ENCODE results near the gene BBX. TPM values are rescaled to one million over a fixed set of nuclear protein-coding genes. Genes with fewer than 3 reads are reported as not detected.

BBX gene
- total and polyA plus RNA-seq, 2 donors from 2014 or later, result 8.1 to 85.8 TPM

DNA sequence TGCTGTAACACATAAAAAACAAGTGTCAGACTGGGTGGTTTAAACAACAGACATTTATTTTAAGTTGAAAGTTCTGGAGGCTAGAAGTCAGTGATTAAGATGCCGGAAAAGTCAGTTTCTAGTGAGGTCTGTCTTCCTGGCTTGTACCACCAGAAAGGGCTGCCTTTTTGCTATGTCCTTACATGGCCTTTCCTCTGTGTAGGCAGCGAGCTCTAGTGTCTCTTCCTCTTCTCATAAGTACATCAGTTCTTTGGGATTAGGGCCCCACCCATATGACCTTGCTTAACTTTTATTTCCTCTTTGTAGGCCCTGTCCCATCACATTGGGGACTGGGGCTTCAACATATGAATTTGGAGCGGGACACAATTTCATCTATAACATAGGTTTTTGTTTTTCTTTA is 128.0 kb downstream of the BBX start:
- Histone ChIP-seq H3K36me3 (ENCODE audit: control insufficient read depth in 2 of 3, insufficient read depth in 3 of 3, low read length in 3 of 3) (no peaks in the 10 kb centered on the region), H3K27me3 (ENCODE audit: control insufficient read depth, insufficient read depth, low read length) (no peaks in the 10 kb centered on the region), H3K9ac (ENCODE audit: low read length in 3 of 3) (no peak overlapping the region), H3K27ac (ENCODE audit: low read depth in 2 of 2, low read length in 2 of 2) (no peak overlapping the region), H3K9me3 (ENCODE audit: control insufficient read depth in 2 of 3, insufficient read depth in 1 of 3, low read length in 3 of 3) (no peaks in the 10 kb centered on the region), H3K4me3 (ENCODE audit: low read length in 3 of 3) (no peak overlapping the region), H3K4me1 (ENCODE audit: control insufficient read depth in 2 of 3, insufficient read depth in 2 of 3, low read depth in 1 of 3, low read length in 3 of 3) (no peaks in the 10 kb centered on the region)
- FAIRE-seq (no peak), DNase-seq (no peak)
- TF ChIP-seq, protein P1, sequence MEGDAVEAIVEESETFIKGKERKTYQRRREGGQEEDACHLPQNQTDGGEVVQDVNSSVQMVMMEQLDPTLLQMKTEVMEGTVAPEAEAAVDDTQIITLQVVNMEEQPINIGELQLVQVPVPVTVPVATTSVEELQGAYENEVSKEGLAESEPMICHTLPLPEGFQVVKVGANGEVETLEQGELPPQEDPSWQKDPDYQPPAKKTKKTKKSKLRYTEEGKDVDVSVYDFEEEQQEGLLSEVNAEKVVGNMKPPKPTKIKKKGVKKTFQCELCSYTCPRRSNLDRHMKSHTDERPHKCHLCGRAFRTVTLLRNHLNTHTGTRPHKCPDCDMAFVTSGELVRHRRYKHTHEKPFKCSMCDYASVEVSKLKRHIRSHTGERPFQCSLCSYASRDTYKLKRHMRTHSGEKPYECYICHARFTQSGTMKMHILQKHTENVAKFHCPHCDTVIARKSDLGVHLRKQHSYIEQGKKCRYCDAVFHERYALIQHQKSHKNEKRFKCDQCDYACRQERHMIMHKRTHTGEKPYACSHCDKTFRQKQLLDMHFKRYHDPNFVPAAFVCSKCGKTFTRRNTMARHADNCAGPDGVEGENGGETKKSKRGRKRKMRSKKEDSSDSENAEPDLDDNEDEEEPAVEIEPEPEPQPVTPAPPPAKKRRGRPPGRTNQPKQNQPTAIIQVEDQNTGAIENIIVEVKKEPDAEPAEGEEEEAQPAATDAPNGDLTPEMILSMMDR (IDR thresholded peaks at IDR 0.05; ENCODE audit: borderline replicate concordance, extremely low read depth, insufficient read depth), result no peak
- intact Hi-C loops (cut with DNase I), result no loop called here

DNA sequence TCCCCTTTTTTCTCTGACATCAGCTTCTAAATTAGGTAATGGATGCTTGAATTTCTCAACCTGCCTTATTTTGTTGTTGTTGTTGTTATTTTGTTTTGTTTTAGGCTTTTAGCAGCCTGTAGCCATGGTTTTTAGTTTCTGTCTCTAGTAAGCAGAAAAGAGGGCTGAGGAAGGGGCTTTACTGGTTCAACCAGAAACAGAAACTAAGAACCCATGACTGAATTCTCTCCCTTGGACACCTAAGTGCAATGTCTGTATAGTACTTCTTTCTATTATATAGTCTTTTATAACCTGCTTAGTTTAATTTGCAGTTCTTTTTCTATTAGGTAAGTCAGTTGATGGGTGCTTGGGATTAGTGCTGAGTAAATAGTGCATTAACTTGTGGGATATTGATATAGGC is 129.0 kb downstream of the BBX start:
- TF ChIP-seq, protein P1 (IDR thresholded peaks at IDR 0.05; ENCODE audit: borderline replicate concordance, extremely low read depth, insufficient read depth), result no peak

DNA sequence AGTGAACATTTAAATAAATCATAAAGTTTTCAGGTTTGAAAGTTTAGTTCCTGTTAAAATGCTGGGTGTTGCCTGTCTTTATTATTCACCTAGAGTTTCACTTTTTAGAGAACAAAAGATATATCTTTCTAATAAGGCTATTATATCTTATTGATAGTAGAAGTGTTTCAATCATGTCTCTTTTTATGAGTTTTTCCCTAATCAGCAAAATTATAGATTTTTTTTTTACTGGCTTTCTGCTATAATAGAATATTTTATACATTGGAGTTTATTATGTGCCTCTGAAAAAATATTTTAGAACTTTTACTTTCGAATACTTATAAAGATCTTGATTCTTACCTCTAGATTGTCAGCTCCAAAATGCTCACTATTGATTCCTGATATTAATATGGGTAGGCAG is 131.5 kb downstream of the BBX start:
- Histone ChIP-seq H3K27ac (ENCODE audit: low read depth in 2 of 2, low read length in 2 of 2) (no peak overlapping the region), H3K9ac (ENCODE audit: low read length in 3 of 3) (no peak overlapping the region), H3K4me3 (ENCODE audit: low read length in 3 of 3) (no peak overlapping the region), H3K27me3 (ENCODE audit: control insufficient read depth, insufficient read depth, low read length) (no peaks in the 10 kb centered on the region), H3K36me3 (ENCODE audit: control insufficient read depth in 2 of 3, insufficient read depth in 3 of 3, low read length in 3 of 3) (no peaks in the 10 kb centered on the region), H3K9me3 (ENCODE audit: control insufficient read depth in 2 of 3, insufficient read depth in 1 of 3, low read length in 3 of 3) (no peaks in the 10 kb centered on the region), H3K4me1 (ENCODE audit: control insufficient read depth in 2 of 3, insufficient read depth in 2 of 3, low read depth in 1 of 3, low read length in 3 of 3) (no peaks in the 10 kb centered on the region)
- FAIRE-seq (peak; percentile 52), DNase-seq (no peak)
- intact Hi-C loops (cut with DNase I), result no loop called here
- TF ChIP-seq, protein P1 (IDR thresholded peaks at IDR 0.05; ENCODE audit: borderline replicate concordance, extremely low read depth, insufficient read depth), result no peak

More for the DNA sequence above, 129.0 kb downstream of the BBX start:
- Histone ChIP-seq H3K9me3 (ENCODE audit: control insufficient read depth in 2 of 3, insufficient read depth in 1 of 3, low read length in 3 of 3) (no peaks in the 10 kb centered on the region), H3K36me3 (ENCODE audit: control insufficient read depth in 2 of 3, insufficient read depth in 3 of 3, low read length in 3 of 3) (no peaks in the 10 kb centered on the region), H3K27me3 (ENCODE audit: control insufficient read depth, insufficient read depth, low read length) (no peaks in the 10 kb centered on the region), H3K9ac (ENCODE audit: low read length in 3 of 3) (no peak overlapping the region), H3K4me1 (ENCODE audit: control insufficient read depth in 2 of 3, insufficient read depth in 2 of 3, low read depth in 1 of 3, low read length in 3 of 3) (no peaks in the 10 kb centered on the region), H3K27ac (ENCODE audit: low read depth in 2 of 2, low read length in 2 of 2) (no peak overlapping the region), H3K4me3 (ENCODE audit: low read length in 3 of 3) (no peak overlapping the region)
- DNase-seq (no peak), FAIRE-seq (no peak)
- intact Hi-C loops (cut with DNase I), result no loop called here

DNA sequence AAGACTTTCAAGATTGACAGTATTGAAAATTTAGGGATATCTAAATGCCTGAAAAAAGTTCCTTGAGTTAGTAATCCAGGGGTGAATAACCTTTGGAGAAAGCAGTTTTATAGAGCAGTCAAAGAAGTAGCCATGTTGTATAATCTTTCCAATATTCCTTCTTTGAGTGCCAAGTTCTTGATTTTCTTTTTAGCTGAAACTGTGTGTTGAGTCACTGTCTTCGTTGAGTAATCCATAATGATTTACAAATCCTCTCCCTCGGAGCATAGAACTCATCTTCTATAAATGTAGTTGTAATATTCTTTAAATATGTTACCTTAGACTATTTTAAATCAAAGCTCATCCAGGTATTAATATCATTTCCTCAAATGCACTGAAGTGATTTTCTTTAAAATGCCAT is 135.2 kb downstream of the BBX start:
- DNase-seq (no peak), FAIRE-seq (no peak)
- H3K4me1 ChIP-seq (ENCODE audit: control insufficient read depth in 2 of 3, insufficient read depth in 2 of 3, low read depth in 1 of 3, low read length in 3 of 3), result peaks cover 0 to 6% (median 0%) of the 10 kb centered on the region in 3 donors
- TF ChIP-seq, protein P1 (IDR thresholded peaks at IDR 0.05; ENCODE audit: borderline replicate concordance, extremely low read depth, insufficient read depth), result no peak
- no peaks in the 10 kb centered on the region for H3K9me3 ChIP-seq (ENCODE audit: control insufficient read depth in 2 of 3, insufficient read depth in 1 of 3, low read length in 3 of 3)
- intact Hi-C loops (cut with DNase I), result no loop called here
- H3K4me3 ChIP-seq (ENCODE audit: low read length in 3 of 3), result no peak overlapping the region
- H3K27me3 ChIP-seq (ENCODE audit: control insufficient read depth, insufficient read depth, low read length), result no peaks in the 10 kb centered on the region
- no peaks in the 10 kb centered on the region for H3K36me3 ChIP-seq (ENCODE audit: control insufficient read depth in 2 of 3, insufficient read depth in 3 of 3, low read length in 3 of 3)
- no peak overlapping the region for H3K9ac ChIP-seq (ENCODE audit: low read length in 3 of 3)
- no peak overlapping the region for H3K27ac ChIP-seq (ENCODE audit: low read depth in 2 of 2, low read length in 2 of 2)

Measured in kidney (tissue), 14 donors.